NCI-H2196 treated with DMSO at 0.1 percent for 48 hours (cell line): ENCODE results near the gene CNIH1.
"Not testable (repeated sequence)": the region's sequence is repeated elsewhere in the genome, so short reads cannot be mapped to it uniquely, and the experiment has no call there.

Source experiments
- DNase-seq: peaks from one replicate; lab custom pipeline; 2025; ENCODE audit not compliant: unreplicated experiment; lab: John Stamatoyannopoulos, UW

CNIH1 gene

DNA sequence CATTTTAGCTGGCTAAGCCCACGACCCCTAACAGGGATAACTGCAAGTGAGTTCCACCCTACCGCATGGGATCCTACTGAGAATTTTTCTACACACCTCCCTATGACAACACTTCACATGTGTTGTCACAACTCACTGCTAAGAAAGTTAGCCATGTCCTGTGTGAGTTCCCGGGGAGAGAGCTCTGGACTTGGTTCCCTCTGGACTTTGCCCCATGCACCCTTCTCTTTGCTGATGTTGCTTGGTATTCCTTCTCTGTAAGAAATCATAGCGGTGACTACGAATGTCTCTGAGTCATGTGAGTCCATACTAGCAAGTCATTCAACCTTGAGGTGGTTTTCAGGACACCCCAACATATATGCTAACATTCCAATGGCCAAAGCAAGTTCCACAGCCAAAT, 53.8 kb downstream of the CNIH1 start:
- DNase-seq, result no peak

- no peak for DNase-seq
These were observed 55.6 kb downstream of the CNIH1 start for GRCh38 chr14:54385556-54385955.

- DNase-seq, result no peak
These were observed 57.3 kb downstream of the CNIH1 start for GRCh38 chr14:54383835-54384234.

DNA sequence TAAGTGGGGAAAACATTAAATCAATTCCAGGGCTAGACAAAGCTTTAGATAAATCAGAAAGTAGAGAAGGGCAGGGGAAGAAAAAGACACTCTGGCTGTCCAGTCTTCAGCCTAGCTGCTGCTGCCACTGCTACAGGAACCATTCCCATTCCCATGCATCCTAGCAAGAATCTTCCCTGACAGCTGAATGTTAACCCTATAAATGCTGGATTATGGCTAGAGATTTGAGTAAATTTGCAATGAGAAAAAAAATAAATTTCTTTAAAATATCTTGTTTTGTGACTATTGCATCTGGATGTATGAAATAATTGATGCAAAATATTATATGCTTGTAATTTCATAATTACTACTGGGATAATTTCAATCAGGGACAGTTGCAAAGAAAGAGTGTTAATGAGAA, 59.4 kb downstream of the CNIH1 start:
- no peak for DNase-seq

- not testable (repeated sequence) for DNase-seq
These were observed 60.6 kb downstream of the CNIH1 start for GRCh38 chr14:54380558-54380957.

DNA sequence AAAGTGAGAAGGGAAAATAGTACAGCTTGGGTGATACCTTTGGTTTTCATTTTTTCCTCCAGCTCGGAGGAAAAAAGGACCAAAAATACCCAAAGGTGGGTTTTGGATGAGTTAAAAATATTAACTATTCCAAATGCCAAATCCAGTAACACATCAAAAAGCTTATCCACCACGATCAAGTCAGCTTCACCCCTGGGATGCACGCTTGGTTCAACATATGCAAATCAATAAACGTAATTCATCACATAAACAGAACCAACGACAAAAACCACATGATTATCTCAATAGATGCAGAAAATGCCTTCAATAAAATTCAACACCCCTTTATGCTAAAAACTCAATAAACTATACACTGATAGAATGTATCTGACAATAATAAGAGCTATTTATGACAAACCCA, 62.3 kb downstream of the CNIH1 start:
- not testable (repeated sequence) for DNase-seq

GRCh38 chr14:54377501-54377900, 63.7 kb downstream of the CNIH1 start:
- DNase-seq, result no peak

- DNase-seq, result no peak
These were observed 66.9 kb downstream of the CNIH1 start for GRCh38 chr14:54374117-54374884.
